PC-9 (cell line): Measurements from ENCODE around the gene MOSPD2.

ENCODE experiments used
- EZH2 ChIP-seq: fragments of 200-600 bp; sonication (generic); IDR thresholded peaks from 2 replicates; pipeline ENCODE4 v1.8.0; 2017; ENCODE audit warnings: antibody characterized with exemption, low read depth
- TF ChIP-seq, protein P1 (sequence below): fragments of 200-600 bp; sonication (generic); conservative IDR thresholded peaks from 2 replicates; pipeline ENCODE4 v1.6.1; 2017; ENCODE audit warnings: mixed run types, antibody characterized with exemption, mild to moderate bottlenecking, moderate library complexity

DNA sequence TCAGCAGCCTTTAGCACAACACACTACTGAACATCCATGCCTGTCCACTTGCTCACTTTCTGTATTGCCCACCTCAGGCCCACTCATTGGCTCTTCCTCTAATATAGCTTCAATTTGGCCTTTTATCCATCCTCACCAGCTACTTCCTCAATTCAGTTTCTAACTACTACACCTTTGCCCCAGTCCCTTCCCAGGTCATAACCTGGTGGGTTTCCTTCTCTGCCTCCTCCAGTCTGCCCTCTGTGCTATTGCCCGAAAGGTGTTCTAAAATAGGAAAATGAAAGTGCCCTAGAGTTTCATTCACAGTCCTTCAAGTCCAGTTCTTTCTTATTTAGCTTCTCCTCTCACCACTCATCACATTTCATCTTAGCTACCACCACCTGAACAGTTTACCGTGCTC, 23.1 kb downstream of the MOSPD2 start:
- TF ChIP-seq, protein P1, sequence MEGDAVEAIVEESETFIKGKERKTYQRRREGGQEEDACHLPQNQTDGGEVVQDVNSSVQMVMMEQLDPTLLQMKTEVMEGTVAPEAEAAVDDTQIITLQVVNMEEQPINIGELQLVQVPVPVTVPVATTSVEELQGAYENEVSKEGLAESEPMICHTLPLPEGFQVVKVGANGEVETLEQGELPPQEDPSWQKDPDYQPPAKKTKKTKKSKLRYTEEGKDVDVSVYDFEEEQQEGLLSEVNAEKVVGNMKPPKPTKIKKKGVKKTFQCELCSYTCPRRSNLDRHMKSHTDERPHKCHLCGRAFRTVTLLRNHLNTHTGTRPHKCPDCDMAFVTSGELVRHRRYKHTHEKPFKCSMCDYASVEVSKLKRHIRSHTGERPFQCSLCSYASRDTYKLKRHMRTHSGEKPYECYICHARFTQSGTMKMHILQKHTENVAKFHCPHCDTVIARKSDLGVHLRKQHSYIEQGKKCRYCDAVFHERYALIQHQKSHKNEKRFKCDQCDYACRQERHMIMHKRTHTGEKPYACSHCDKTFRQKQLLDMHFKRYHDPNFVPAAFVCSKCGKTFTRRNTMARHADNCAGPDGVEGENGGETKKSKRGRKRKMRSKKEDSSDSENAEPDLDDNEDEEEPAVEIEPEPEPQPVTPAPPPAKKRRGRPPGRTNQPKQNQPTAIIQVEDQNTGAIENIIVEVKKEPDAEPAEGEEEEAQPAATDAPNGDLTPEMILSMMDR = no peak
- no peak for TF ChIP-seq EZH2
